Activated CD4-positive, alpha-beta T cell treated with anti-CD3 and anti-CD28 coated beads, Interleukin-10, Interleukin-2, amounts not matched to agents 100 ng/mL and 50 ng/mL, durations not matched to agents 16 hours and 8 hours (primary cell): ENCODE results near the gene GPR12.
"Not testable (repeated sequence)": the region's sequence is repeated elsewhere in the genome, so short reads cannot be mapped to it uniquely, and the experiment has no call there.

Experiments used
- DNase-seq: peaks from one replicate; pipeline ENCODE4 v3.0.0-alpha.2; 2020

GPR12 gene

GRCh38 chr13:26747706-26748105, 12.9 kb downstream of the GPR12 start:
- no peak for DNase-seq

DNA sequence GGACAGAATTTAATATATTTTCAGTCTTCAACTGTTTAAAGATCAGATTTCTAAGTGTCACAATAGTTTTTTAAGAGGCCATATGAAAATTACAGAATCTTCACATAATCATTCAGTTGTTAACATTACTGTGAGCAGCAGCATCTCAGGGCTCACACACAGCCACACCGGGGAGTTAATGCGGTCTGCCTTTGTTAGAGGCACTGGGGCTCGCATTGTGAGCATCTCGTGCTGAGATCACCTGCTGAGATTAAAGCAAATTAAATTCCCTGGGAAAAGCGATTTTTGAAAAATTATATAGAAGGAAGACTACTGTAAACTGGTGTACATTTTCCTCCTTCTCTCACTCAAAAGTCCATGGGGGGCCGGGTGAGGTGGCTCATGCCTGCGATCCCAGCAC, 16.6 kb downstream of the GPR12 start:
- DNase-seq: no peak

DNA sequence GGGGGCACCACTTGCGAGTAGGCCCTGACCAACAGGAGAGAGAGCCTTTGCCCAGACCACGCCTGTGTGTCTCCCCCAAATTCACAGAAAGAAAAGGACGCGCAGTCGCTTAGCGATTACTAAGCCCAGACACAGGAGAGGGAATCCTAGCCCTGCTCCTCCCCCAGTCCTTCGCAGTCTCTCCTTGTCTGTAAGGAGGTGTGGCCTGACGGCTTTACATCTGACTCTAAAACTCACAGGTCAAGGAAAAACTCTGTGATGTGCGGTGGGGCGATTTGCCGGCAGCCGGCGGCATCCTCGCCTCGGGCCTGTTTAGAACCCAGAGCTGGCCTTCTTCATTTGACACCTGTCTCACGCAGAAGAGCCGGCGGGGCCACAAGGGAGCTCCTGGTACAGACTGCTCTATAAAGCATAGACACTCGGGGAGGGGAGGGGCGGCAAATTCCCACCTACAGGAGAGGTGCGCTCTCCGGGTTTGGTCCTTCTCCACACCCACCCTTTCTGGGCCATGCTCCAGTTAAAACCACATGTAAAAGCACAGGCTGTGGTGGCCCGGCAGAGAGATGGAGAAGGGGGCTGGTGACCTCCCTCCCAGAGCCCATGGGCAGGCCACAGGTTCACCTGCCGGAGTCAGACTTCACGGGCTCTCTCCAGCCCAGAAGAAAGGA, 17.8 kb downstream of the GPR12 start:
- DNase-seq: no peak

GRCh38 chr13:26735677-26736076, 24.9 kb downstream of the GPR12 start:
- no peak for DNase-seq

DNA sequence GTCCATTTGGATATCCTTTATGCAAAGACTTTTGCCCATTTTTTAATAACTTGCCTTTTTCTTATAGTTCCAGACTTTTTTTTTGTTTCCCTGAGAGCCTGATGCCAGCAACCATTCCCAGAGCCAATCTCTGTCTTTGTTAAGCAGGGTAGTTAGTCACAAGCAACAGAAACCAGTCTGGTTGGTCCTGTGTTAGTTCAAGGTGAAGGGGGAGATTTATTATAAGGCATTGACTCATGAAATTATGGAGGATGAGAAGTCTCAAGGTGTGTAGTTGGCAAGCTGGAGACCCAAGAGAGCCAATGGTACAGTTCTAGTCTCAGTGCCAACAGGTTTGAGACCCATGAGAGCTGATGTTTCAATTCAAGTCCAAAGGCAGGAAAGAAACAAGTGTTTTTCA, 33.0 kb downstream of the GPR12 start:
- no peak for DNase-seq

GRCh38 chr13:26727122-26727521, 33.5 kb downstream of the GPR12 start:
- DNase-seq: no peak

DNA sequence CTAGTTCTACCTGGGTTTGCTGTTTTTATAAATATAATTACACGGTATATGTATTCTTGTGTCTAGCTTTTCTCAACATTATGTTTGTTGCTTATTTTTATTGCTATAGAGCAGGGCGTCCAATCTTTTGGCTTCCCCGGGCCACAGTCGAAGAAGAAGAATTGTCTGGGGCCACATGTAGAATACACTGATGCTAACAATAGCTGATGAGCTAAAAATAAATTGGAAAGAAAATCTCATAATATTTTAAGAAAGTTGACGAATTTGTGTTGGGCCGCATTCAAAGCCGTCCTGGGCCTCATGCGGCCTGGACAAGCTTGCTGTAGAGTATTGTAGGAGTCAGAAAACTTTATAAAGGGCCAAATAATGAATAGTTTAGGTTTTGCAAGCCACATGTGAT, 33.9 kb downstream of the GPR12 start:
- DNase-seq: no peak

DNA sequence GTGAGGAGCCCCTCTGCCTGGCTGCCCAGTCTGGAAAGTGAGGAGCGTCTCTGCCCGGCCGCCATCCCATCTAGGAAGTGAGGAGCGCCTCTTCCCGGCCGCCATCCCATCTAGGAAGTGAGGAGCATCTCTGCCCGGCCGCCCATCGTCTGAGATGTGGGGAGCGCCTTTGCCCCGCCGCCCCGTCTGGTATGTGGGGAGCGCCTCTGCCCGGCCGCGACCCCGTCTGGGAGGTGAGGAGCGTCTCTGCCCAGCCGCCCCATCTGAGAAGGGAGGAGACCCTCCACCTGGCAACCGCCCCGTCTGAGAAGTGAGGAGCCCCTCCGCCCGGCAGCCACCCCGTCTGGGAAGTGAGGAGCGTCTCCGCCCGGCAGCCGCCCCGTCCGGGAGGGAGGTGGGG, 37.0 kb downstream of the GPR12 start:
- DNase-seq: not testable (repeated sequence)

- DNase-seq: no peak
Measured at GRCh38 chr13:26722321-26722720, 38.3 kb downstream of the GPR12 start.

DNA sequence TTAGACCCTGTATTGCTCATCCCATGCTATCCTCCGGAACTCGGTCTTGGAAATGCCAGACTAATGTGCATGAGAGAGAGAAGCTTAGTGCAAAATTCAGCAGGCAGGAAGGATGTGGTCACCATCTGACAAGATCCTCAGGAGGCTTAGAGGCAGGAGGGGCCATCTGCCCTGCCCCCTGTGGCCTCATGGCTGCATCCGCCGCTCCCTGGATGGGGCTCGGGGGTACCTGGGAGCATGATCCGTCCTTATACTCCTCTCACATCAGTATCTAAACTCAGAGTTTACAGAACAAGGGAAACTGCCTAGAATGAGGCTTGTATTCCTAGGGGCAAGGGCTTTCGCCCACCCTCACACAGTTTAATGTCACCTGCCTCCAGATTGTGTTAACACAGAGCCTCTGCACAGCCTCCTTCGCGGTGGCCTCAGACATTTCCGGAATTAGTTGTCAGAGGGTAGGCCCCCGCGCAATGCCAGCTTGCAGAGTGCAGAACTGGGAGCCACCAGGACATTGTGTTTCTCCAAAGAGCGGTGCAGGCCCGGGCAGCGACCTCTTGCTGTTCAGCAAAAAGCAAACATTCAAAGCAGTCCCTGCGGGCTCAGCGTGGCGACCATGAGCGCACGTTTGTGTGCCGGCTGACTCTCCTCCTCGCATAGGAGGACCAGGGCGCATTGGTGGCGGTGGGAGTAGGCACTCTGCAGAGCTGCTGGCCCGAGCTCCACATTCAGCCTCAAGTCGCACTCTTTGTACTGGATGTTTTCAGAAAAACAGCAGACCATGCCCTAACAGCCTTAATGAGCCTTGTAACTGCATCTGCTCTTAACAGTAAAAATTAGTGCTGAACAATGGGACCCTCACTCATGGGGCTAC, 39.1 kb downstream of the GPR12 start:
- peak; percentile 58 for DNase-seq

DNA sequence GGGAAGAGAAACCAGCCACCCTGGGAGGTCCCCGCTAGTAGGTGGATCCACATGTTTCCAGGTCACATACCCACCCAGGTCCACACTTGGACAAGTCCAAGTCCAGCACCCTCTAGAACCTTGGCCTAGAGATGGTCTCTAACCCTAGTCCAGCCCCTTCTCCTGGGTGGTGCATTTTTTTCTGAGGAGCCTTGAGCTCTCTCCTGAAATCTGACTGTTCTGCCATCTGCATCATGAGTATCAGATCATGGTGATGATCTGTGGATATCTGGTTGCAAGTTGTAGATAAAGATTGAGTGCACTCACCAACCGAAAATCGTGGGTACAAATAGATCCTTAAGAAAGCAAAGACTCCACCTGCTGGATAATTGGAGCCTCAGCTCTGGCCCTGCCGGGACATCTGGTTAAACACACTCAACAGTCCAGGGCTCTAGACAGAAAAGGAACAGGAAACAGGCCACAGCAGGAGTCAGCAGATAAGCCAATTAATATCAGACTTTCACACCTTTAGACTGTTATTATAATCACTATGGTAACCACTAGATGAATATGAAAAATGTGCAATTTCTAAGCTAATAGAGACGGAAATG, 41.1 kb downstream of the GPR12 start:
- no peak for DNase-seq

DNA sequence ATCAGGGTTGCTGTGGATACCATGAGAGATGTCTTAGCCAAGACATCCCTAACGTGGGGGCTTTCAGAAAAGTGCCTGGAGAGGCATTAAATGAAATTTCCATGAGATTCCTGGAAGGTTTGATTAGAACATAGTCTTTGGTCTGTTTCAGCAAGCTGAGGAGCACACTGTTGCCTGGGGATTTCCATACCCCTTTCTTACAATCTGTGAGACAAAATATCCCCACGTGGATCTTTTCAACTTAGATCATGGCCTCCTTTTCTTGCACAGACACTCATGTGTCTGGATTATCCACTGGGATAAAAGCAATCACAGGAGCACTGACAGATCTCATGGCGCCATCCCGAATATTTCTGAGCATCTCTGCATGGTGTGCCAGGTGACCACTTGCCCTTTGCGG, 41.7 kb downstream of the GPR12 start:
- DNase-seq: no peak

DNA sequence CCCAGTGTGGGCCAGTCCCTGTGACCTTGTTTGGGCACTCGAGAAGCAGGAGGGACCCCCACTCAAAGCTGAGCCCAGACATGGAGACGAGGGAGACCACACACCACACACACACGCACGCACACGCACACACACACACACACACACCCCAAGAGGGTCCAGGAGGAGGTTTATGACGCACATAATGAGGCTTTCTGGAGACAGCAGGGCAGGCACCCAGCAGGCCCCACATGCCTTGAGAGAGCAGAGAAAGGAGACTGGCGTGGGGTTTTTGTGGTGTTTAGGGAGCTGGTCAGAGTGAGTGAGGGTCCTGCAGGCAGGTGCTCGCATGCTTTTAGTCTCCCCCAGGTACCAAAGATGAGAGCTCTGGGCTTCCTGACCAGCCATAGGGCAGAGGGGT, 42.4 kb downstream of the GPR12 start:
- no peak for DNase-seq

DNA sequence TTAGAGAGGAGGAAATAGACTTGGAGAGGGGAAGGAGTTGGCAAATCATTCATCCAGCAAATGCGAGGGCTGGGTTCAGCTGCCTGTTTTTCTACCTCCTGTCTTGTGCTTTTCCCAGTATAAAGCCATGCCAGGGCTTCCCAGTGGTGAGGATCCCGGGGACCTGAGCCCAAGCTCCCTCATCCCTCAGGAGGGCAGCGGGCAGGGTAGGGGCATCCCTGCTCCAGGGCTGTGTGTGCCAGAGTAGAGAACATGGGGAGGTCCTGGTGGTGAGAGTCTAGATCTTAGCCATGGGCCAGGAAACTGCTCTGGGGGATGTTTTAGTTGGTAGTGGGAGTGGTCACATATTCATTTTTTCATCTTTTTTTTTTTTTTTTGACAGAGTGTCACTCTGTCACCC, 43.6 kb downstream of the GPR12 start:
- DNase-seq: no peak

DNA sequence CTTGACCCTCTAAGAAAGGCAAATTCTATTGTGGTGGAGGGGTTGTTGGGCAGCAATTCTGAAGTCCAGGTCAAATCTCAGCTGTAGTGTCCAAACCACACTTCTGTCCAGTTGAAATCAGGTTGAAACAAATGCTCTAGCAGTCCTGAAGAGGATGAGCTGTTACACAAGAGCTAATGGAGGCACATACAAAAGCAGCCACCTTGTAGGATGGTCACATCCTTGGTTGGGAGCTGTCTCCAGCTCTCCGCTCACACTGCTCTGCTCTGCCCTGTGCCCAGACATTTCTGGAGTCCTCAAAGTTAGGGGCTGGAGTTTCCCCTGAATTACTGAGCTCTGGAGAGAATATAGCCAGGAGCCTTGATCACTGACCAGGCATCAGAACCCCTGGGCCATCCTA, 47.2 kb downstream of the GPR12 start:
- DNase-seq: no peak

- DNase-seq: no peak
Measured at GRCh38 chr13:26711211-26711610, 49.4 kb downstream of the GPR12 start.

DNA sequence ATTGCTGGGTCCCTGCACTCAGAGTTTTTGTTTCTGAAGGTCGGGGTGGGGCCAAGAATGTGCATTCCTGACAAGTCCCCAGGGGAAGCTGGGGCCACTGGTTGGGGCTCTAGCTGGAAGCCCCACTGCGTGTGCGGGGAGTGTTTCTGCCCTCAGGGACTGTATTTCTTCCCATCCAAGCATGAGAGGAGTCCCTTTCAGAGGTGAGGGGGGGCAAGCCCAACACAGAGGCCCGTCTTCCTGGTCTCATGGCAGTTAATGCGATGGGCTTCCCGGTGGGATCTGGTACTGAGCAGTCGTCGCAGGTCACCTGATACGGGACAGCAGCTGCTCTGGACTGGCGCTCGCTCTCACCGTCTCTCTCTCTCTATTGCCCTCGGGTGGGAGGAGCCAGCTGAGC, 50.4 kb downstream of the GPR12 start:
- no peak for DNase-seq

DNA sequence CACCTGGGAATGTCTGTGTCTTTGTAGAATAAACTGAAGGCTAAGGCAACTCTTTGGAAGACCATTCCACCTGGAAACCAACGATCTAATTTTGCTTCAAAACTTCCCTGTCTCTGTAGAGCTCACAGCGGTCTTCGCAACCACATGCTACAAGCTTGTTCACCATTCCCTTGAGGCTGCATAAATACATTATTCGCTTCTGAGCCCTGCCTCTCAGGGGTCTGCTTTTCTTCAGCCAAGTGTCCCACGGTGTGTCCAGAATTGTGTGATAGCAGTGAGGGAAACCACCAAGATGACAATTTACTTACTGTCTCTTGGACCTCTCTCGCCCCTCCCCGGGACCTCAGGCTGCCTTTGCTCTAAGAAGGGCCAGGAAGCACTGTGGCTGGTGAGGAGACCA, 51.1 kb downstream of the GPR12 start:
- no peak for DNase-seq

DNA sequence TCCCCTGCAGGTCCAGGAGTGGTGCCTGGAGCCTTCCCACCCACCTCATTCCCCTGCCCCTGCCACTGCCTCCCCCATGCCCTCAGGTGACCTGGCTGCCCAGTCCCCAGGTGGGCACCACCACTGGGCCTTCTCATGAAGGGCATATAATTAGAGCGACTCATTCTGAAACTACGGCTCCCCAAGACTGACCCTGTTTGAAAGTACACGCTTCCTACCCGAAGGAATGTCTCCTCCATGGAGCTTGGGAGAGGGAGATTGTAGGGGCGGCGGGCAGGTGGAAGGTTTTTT, 52.6 kb downstream of the GPR12 start:
- no peak for DNase-seq

DNA sequence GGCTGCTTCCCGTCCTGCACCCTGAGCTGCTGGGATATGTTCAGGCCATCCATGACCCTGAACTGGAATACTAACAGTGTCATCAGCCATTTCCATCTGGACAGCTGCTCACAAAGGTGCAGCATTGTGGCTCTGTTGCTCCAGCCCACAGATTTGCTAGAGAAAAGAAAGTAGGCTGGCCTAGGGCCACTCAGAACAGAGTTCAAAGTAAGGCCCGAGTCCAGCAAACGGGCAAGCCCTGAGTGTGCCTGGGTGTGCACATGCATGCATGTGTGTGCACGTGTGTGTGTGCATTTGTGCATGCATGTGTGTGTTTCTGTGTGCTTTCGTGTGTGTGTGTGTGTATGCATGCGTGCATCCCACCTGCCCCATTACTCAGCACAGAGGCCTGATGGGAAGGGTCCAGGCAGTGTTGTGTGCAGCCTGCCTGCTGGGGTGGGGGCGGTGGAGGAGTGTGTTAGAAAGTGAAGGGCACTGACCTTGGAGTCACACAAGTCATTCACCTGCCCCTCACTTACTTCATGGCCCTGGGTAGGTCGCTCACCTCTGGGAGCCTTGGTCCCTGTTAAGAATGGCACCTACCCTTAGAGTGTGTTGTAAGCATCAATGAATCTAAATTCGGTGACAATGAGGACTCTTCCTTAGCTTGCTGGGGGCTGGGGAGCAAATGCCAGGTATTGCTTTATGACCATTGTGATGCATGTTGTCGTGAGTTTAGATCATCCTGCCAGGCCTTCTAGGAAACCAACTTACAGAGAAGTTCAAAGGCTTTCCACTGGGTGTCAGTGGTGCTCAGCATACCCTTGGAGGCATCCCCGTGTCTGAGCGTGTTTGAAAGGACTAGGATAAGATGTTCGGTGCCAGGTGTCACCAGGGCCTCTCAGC, 53.2 kb downstream of the GPR12 start:
- DNase-seq: peak; percentile 50

- DNase-seq: no peak
Measured at GRCh38 chr13:26706381-26706780, 54.2 kb downstream of the GPR12 start.

DNA sequence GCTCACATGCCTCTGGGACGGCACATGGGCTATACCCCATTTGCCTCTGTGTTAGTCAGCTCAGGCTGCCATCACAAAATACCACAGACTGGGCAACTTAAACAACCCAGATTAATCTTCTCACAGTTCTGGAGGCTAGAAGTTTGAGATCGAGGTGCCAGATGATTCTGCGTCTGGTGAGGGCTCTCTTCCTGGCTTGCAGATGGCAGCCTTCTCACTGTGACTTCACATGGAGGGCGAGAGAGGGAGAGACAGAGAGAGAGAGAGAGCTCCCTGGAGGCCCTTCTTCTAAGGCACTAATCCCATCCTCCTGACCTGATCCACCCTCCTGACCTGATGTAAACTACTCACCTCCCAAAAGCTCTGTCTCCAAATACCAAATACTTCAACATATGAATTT, 55.0 kb downstream of the GPR12 start:
- no peak for DNase-seq
